Esophagus muscularis mucosa (tissue), 4 donors: Measurements from ENCODE around the gene HSD17B7.

ENCODE experiments used
- CTCF ChIP-seq, 3 experiments: fragments of 200-600 bp in 2 of 3; fragments of 450-650 bp in 1 of 3; sonication (generic) in 2 of 3; IDR thresholded peaks; one replicate each; pipeline ENCODE4 v1.5.1; 2017 to 2019; ENCODE audit warnings: antibody characterized with exemption in 3 of 3, mild to moderate bottlenecking in 2 of 3, moderate library complexity in 1 of 3
- EP300 ChIP-seq: sonication (generic); formaldehyde crosslinking; IDR thresholded peaks from one replicate; pipeline ENCODE4 v1.6.1; 2017; ENCODE audit warnings: antibody characterized with exemption
- POLR2A ChIP-seq: fragments of 450-650 bp; IDR thresholded peaks from one replicate; pipeline ENCODE4 v1.6.1; 2017; ENCODE audit warnings: antibody characterized with exemption, moderate library complexity, mild to moderate bottlenecking, low read depth

GRCh38 chr1:162822391-162823200, 32.1 kb downstream of the HSD17B7 start:
- TF ChIP-seq CTCF (IDR thresholded peaks at IDR 0.05) (no peak), POLR2A (no peak), EP300 (no peak)
